T-helper 2 cell treated with Interferon-gamma antibody and Interleukin-4, amounts not matched to agents 100 ng/mL and 5 ng/mL, for 36 hours (primary cell): Measurements from ENCODE around the gene ZFAND2B. TPM values are rescaled to one million over a fixed set of nuclear protein-coding genes. Genes with fewer than 3 reads are reported as not detected.

Experiments used
- intact Hi-C: fragments of 100-400 bp; cut with micrococcal nuclease; formaldehyde crosslinking; loops from one replicate; pipeline ENCODE4 v1.15.1; 2023
- total RNA-seq: library from RNA; stranded (reverse); gene quantifications from 2 replicates; pipeline ENCODE4 v1.2.3, GENCODE V29; 2022

Gene ZFAND2B
- total RNA-seq, 1 donor from 2014 or later: 53.0 TPM

DNA sequence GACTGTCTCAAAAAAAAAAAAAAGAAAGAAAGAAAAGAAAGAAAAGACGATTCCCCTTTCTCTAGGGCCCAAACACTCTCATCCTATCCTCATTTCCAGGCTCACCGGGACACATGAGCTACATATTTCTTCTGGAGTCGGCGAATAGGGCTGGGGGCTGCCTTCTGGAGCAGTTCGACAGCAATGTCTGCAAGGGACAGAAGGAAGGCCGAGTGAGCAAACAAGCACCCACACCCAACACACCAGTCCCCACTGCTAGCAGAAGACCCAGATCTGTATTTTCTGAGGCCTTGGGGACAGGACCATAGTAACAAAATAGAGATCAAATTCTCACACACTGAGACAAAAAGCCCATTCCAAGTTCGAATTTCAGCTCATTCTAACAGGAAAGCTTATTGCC, 31.1 kb upstream of the ZFAND2B start:
- intact Hi-C loops: loop anchor here (5.0 kb wide), 6 partner anchors 122 to 948 kb away; partner anchors contain the start of genes CHPF, CNOT9, CTDSP1 and STK11IP

DNA sequence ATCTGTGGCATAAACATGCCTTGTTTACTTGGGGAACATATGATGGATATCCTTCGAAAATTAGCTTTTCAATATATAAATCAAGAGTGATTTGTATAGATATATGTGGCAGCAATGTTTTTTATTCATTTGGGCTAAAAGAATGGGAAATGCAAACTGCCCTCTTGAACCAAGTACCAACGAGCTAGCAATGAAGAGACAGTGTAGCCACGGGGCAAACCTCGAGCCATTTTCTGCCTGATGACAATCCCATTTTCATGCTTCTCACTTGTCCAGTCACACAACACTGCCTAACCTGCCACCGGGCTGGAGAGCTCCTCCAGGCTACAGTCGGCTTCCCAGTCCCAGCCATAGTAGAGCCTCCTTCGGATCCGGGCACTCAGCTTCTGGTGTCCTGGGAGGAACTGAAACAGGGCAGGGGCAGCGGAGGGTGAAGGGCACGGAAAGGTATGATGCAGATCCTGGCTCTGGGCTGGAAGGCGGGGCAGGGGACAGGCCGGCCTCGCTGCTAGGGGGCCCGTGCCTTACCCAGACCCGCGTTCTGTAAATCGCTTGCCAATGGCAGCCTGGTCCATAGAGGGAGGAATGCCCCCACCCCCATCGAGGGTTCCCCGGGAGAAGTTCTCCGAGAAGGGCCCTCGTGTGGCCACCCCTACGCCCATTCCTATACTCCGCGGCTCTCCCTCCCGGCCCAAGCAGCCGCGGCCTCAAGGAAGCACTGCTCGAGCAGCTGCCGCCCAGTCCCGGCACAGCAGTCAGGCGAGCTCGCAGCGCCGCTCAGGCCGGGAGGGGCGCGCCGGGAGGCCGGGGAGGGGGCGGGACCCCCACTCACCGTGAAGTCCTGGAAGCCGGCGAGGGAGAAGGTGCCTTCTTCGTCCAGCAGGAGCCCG, 30.4 kb upstream of the ZFAND2B start:
- intact Hi-C loops: loop anchor here (2.0 to 5.0 kb wide), 8 partner anchors 43 to 949 kb away; partner anchors contain the start of genes ABCB6, CHPF, CNOT9 and CTDSP1

DNA sequence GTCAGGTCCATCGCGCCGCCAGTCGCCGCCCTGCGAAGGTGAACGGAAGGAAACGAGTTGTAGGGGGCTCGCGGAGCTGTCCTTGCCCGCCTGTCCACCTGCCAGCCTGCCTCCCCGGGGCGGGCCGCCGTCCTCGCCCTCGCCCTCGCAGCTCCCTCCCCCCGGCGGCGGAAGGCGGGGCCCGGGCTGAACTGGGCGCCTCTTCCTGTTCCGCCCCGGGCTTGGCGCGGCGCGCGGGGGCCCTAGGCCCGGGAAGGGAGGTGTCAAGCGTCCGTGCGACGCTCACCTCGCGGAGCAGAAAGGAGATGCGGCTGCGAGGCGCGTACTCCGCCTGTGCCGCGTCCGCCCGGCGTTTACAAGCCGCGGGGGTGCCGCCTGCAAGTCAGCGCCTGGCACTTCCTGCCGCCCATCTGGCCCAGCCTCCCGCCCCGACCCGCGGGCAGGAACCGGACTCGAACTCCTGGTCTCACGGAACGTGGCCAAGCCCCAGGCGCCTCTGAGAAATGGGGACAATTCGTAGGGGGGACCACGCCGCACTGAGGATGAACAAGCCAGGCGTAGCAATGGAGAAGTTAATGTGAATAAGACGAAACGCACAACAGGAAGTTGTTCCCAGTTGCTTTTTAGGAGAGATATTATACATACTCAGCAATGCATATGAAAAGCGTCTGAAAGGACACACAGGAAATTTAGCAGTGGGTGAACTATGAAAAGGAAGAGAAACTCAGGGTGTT, 29.6 kb upstream of the ZFAND2B start, which contains the start of gene CNPPD1:
Gene CNPPD1 (minus strand): TSS at position 108 of the 734 bp plus-strand sequence. CDS start 97 bp downstream, at position 11.
- intact Hi-C loops: loop anchor here (1.0 to 5.0 kb wide), 14 partner anchors 17 to 950 kb away; partner anchors contain the start of genes ABCB6, CHPF, CNOT9 and CTDSP1

DNA sequence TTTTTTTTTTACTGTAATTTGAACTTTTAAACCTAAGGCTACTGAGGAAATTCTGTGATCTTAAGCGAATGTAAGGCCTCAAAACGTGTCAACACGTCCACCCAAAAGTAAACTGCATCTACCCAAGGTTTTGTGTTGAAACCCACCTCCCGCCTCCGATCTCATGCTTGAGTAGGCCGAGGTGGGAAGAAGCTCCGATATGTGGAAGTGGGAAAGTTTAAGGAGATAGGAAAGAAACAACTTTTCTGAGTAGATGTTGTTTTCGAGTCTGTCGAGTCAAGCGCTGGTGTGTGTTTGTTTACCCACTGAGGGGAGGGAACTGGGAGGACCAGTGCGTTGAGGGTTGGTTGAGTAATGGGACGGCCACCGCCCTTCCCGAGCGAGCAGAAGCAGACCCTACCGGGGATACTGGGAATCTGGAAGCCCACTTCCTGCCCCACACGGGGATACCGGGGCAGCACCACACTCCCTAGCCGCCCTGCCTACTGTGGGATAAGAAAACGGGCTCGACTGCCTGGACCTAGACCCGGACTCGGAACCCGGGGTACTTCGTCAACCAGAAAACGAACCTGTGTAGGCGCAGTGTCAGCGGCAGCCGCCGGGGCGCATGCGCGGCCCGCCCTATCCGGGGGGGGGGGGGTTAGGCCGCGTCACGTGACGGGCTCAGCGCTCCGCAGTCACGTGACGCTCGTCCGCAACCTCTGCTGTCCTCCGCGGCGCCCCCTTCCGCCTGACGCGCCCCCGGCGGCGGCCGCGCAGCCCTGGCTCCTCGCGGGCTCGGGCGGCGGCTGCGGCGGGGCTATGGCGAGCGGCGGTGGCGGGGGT, 28.8 kb upstream of the ZFAND2B start, which contains the start of gene RETREG2:
Gene RETREG2 (plus strand): TSS at position 724 of the 825 bp plus-strand sequence. CDS start 78 bp downstream, at position 802.
- intact Hi-C loops: loop anchor here (1.0 to 5.0 kb wide), 16 partner anchors 17 to 950 kb away; partner anchors contain the start of genes ABCB6, ANKZF1, ATG9A and CHPF

DNA sequence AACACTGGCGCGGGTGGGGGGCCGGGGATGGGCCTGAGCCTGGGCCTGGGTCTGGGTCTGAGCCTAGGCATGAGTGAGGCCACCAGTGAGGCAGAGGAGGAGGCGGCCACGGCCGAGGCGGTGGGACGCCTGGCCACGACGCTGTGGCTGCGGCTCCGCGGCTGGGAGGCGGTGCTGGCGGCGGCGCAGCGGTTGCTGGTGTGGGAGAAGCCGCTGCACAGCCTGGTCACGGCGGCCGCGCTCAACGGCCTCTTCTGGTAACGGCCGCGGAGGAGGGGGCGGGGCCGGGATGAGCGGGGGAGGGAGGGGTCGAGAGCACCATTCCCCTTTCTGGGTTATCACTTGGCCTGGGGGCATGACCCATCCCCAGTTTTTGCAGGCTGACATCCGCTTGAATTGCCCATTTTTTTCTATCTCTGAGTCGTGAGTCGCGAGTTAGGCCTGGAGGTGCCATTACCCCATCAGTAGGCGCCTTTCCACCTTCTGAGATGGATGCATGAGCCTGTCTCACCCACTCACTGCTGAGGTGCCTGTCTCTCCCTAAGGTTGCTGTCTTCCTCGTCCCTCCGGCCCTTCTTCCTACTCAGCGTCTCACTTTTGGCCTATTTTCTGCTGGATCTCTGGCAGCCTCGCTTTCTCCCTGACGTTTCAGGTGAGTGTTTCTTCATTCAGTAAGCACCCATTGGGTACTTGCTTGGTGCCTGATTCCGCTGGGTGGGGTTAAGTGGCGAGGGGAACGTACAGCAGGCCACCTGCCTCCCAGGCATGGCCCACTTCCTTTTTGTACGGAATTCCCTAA, 28.0 kb upstream of the ZFAND2B start:
- intact Hi-C loops: loop anchor here (1.0 to 5.0 kb wide), 8 partner anchors 28 to 951 kb away; partner anchors contain the start of genes ANKZF1, ATG9A, CHPF and CNOT9

DNA sequence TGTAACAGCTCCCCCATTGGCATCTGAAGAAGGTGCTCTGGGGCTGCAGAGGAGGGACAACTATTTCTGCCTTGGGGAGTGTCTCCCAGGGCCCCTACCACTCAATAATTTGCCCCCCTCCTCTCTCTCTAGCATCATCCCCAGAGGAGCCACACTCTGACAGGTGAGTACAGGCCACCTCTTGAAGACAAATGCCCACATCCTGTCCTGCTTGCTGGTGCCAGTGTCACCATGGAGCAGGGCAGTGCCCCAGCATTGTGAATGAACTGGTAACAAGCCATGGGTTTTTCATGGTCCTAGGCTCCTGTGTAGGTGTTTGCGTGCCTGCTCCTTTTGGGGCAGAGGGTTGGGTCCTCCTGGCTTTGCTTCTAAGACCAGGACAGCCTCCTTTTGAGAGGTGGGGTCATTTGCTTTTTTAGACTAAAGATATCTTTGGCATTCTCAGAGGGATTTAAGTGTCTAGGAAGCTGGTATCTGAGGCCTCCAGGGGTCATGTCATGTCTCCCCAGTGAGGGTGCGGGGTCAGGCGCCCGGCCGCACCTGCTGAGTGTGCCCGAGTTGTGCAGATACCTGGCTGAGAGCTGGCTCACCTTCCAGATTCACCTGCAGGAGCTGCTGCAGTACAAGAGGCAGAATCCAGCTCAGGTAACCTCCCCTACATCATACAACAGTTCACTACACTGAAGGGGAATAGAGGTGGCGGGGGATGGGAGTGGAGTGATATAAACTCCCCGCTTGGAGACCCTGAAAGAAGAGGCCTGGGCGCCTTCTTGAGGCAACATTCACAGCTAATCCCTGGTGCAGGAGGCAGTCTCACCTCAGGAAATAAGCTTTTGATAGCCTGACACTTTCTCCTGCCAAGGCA, 26.7 kb upstream of the ZFAND2B start:
- intact Hi-C loops: loop anchor here (5.0 kb wide), 6 partner anchors 117 to 953 kb away; partner anchors contain the start of genes CHPF, CNOT9, CTDSP1 and STK11IP

DNA sequence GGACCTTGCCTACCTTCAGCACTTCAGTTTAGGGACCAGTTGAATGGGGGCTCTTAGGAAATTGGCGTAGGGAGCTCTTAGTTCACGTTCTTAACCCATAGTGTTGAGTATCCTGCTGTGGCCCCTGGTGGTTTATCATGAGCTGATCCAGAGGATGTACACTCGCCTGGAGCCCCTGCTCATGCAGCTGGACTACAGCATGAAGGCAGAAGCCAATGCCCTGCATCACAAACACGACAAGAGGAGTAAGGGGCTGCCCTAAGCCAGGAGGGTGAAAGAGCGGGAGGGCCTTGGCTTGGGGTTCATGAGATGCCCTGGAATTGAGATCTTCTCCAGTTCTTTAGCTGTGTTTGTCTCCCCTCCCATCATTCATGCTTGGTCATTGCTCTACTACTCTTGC, 25.6 kb upstream of the ZFAND2B start:
- intact Hi-C loops: no loop called here

DNA sequence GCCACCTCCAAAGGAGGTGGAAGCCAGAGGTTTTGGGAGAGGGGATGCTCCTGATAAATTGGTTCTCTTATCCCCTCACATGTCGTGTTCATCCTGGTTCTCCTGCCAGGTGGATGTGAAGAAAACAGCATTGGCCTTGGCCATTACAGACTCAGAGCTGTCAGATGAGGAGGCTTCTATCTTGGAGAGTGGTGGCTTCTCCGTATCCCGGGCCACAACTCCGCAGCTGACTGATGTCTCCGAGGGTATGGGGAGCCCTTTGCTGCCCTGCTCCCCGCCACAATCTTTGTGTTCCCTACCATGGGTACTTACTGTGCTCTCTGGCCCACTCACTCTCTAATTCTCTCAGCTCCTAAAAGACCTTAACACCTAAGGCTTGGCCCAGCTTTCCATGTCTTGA, 25.1 kb upstream of the ZFAND2B start:
- intact Hi-C loops: no loop called here

DNA sequence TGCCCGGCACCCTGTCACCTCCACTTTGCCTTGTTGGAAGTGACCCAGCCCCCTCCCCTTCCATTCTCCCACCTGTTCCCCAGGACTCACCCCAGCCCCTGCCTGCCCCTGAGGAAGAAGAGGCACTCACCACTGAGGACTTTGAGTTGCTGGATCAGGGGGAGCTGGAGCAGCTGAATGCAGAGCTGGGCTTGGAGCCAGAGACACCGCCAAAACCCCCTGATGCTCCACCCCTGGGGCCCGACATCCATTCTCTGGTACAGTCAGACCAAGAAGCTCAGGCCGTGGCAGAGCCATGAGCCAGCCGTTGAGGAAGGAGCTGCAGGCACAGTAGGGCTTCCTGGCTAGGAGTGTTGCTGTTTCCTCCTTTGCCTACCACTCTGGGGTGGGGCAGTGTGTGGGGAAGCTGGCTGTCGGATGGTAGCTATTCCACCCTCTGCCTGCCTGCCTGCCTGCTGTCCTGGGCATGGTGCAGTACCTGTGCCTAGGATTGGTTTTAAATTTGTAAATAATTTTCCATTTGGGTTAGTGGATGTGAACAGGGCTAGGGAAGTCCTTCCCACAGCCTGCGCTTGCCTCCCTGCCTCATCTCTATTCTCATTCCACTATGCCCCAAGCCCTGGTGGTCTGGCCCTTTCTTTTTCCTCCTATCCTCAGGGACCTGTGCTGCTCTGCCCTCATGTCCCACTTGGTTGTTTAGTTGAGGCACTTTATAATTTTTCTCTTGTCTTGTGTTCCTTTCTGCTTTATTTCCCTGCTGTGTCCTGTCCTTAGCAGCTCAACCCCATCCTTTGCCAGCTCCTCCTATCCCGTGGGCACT, 24.0 kb upstream of the ZFAND2B start:
- intact Hi-C loops: no loop called here

DNA sequence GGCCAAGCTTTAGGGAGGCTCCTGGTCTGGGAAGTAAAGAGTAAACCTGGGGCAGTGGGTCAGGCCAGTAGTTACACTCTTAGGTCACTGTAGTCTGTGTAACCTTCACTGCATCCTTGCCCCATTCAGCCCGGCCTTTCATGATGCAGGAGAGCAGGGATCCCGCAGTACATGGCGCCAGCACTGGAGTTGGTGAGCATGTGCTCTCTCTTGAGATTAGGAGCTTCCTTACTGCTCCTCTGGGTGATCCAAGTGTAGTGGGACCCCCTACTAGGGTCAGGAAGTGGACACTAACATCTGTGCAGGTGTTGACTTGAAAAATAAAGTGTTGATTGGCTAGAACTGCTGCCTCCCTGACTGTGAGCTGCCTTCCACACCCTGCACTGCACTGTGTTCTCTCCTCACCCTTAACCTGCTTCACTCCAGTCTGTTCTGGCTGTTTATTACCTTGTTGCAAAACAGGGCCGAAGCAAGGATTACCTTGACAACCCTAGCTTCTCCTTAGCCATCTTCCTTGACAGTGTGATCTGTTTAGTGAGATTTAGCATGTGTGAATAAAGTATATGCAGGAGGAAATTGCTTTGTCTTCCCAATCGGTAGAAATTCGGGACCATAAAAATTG, 23.3 kb upstream of the ZFAND2B start:
- intact Hi-C loops: no loop called here

DNA sequence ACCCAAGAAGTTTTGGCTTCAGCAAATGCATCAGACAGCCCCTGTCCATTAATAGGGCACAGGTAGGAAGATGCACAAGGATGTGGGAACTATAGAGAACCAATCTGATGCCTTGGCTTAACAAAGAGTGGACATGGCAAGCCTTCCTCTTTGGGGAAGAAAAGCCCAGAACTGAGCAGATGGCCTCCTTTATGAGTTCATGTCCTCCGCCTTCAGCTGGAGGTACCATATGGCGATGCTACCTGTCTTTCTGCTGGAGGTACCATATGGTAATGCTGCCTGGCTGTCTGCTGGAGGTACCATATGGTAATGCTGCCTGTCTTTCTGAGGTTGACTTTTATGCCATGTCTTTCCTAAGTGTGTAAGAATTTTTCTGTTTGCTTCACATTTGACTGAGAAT, 22.5 kb upstream of the ZFAND2B start:
- intact Hi-C loops: no loop called here

DNA sequence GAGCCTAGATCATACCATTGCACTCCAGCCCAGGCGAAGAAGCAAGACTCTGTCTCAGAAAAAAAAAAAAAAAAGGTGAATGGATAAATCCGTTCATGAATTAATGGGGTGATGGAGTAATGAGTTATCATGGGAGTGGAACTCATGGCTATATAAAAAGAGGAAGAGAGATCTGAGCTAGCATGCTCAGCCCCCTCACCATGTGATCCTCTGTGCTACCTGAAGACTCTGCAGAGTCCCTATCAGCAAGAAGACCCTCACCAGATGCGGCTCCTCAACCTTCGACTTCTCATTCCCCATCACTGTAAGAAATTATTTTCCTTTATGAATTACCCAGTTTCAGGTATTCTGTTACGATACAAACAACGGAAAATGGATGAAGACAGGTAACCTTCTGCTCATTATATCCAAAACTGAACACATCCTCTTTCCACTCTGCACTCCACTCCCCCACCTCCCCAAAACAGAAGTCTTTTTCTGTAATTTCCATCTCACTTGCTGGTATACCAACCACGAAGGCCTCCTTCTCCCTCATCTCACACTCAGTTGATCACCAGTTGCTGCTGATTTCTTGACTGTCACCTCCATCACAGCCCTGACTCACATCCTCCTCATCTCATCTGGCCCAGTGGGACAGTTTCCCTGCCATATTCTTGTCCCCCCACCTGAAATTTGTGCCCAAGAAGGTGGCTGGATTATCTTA, 19.7 kb upstream of the ZFAND2B start:
- intact Hi-C loops: no loop called here

DNA sequence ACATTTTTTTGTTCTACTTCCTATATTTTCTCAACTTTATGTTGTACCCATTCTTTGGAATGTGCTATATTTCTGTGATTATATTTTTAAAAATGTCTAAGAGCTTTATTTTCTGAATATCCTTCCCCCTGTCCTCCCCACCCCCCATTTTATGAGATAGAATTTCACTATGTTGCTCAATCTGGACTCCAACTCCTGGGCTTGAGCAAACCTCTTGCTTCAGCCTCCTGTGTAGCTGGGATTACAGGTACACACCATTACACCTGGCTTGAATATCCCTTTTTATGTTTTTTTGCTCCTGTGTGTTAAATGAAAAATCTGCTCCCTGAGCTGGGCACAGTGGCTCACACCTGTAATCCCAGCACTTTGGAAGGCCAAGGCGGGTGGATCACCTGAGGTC, 9.2 kb upstream of the ZFAND2B start:
- intact Hi-C loops: no loop called here

DNA sequence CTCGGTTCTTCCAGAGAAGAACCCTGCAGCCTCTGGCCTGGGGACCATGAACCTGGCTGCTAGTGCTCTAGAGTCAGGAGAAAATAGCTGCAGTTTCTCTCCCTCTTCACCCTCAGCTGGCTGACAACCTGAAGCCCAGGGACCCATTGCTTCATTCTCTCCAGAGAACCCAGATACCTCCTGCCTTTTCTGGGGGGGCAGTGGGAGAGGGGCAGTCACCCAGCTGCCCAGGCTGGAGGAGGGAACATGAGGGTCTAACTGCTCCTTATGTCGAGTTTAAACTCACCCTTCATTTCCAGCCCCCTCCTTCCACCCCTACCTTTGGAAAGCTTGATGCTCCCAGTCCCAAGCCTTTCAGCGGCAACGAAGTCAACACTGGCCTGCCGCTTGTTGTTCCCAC, 7.6 kb upstream of the ZFAND2B start:
- intact Hi-C loops: no loop called here

DNA sequence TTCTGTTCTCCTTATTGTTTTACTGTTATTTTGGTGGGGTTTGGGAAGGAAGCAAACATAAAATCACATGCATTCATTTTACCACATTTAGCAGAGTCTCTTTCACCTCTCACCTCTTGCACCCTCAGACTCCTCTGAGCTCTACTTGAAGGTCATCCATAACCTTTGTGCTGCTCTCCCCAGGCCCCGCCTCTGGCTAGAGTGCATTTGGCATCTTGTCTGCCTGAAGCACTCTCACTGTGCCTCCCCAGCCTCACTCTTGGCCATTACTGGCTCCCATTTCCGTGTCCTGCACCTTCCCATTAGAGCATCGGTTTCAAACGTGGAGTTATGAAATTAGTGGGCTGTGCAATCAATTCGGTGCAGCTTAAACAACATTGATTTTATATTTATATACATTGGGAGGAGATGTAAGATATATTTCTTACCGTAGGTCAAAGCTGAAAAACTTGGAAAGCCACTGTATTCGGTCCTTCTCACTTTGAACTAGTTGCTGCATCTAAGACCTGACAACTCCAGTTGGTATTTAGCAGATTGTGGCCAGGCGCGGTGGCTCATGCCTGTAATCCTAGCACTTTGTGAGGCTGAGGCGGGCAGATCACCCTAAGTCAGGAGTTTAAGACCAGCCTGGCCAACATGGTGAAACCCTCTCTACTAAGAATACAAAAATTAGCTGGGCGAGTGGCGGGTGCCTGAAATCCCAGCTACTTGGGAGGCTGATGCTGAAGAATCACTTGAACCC, 6.9 kb upstream of the ZFAND2B start:
- intact Hi-C loops: no loop called here
